Neural progenitor cell (in vitro differentiated cells): Measurements from ENCODE around the gene FBXO33. TPM values are rescaled to one million over a fixed set of nuclear protein-coding genes. Genes with fewer than 3 reads are reported as not detected.

Experiments
- DNase-seq: peaks from one replicate; pipeline ENCODE4 v3.0.0-alpha.2; 2016; ENCODE audit warnings: low spot score
- H2AFZ ChIP-seq: fragments of 200-600 bp; sonication (generic); replicated peaks from 2 replicates; pipeline ENCODE4 v1.6.1; 2016; ENCODE audit warnings: antibody characterized with exemption
- H3F3A ChIP-seq: fragments of 200-600 bp; sonication (generic); 2 replicates; pipeline ENCODE4 v1.6.1; 2016; ENCODE audit warnings: antibody characterized with exemption, low read depth
- H3K27ac ChIP-seq: fragments of 200-600 bp; sonication (generic); 2 replicates; pipeline ENCODE4 v1.5.1; 2016; ENCODE audit warnings: mild to moderate bottlenecking
- H3K27me3 ChIP-seq: fragments of 200-600 bp; sonication (generic); 2 replicates; pipeline ENCODE4 v1.6.1; 2016; ENCODE audit warnings: mild to moderate bottlenecking, moderate library complexity
- H3K36me3 ChIP-seq: fragments of 200-600 bp; sonication (generic); 2 replicates; pipeline ENCODE4 v1.5.1; 2016
- H3K4me1 ChIP-seq: fragments of 200-600 bp; sonication (generic); 2 replicates; pipeline ENCODE4 v1.6.1; 2016; ENCODE audit warnings: mixed run types
- H3K4me2 ChIP-seq: fragments of 200-600 bp; sonication (generic); 2 replicates; pipeline ENCODE4 v1.6.1; 2016
- H3K4me3 ChIP-seq: fragments of 200-600 bp; sonication (generic); 2 replicates; pipeline ENCODE4 v1.5.1; 2016
- H3K79me2 ChIP-seq: fragments of 200-600 bp; sonication (generic); 2 replicates; pipeline ENCODE4 v1.6.1; 2016; ENCODE audit warnings: low read depth
- H3K9ac ChIP-seq: fragments of 200-600 bp; sonication (generic); 2 replicates; pipeline ENCODE4 v1.6.1; 2016
- H3K9me3 ChIP-seq: fragments of 200-600 bp; sonication (generic); 2 replicates; pipeline ENCODE4 v1.5.1; 2016; ENCODE audit warnings: low read depth
- H4K20me1 ChIP-seq: fragments of 200-600 bp; sonication (generic); 2 replicates; pipeline ENCODE4 v1.6.1; 2016; ENCODE audit warnings: low read depth
- H3K27ac Mint-ChIP-seq: 3 replicates; pipeline ENCODE4 v1.8.0; 2021; ENCODE audit warnings: mixed read lengths
- H3K27me3 Mint-ChIP-seq: 2 replicates; pipeline ENCODE4 v1.8.0; 2022; ENCODE audit warnings: low read depth, mild to moderate bottlenecking, inconsistent platforms, moderate library complexity, mixed read lengths; ENCODE audit not compliant: insufficient read depth
- H3K36me3 Mint-ChIP-seq: 3 replicates; pipeline ENCODE4 v1.8.0; 2021; ENCODE audit warnings: mixed read lengths
- H3K4me1 Mint-ChIP-seq: 3 replicates; pipeline ENCODE4 v1.8.0; 2021; ENCODE audit warnings: mixed read lengths
- H3K4me3 Mint-ChIP-seq: 3 replicates; pipeline ENCODE4 v1.8.0; 2021; ENCODE audit warnings: mild to moderate bottlenecking, moderate library complexity, mixed read lengths
- H3K9me3 Mint-ChIP-seq: 3 replicates; pipeline ENCODE4 v1.8.0; 2020; ENCODE audit warnings: mixed read lengths
- CTCF ChIP-seq: fragments of 200-600 bp; sonication (generic); IDR thresholded peaks from 2 replicates; pipeline ENCODE4 v1.5.1; 2017; ENCODE audit warnings: antibody characterized with exemption, mild to moderate bottlenecking
- EZH2 ChIP-seq: fragments of 200-600 bp; sonication (generic); IDR thresholded peaks from 2 replicates; pipeline ENCODE4 v1.6.1; 2017; ENCODE audit warnings: antibody characterized with exemption, mild to moderate bottlenecking, moderate library complexity
- EZH2phosphoT487 ChIP-seq: fragments of 200-600 bp; sonication (generic); IDR thresholded peaks from 2 replicates; pipeline ENCODE4 v1.6.1; 2017; ENCODE audit warnings: antibody characterized with exemption
- total RNA-seq: library from RNA; depleted of rRNA; stranded (reverse); fragments of >200 nt; gene quantifications from 2 replicates; pipeline ENCODE4 v1.2.3, GENCODE V29; 2015; ENCODE audit warnings: low replicate concordance

The FBXO33 gene
- total RNA-seq, 1 donor from 2014 or later, result 23.7 TPM

GRCh38 chr14:39395555-39396254 lies 36.5 kb downstream of the FBXO33 start:
- Histone ChIP-seq H3K9me3 (no peaks in the 10 kb centered on the region), H3K9ac (no peak overlapping the region), H4K20me1 (no peaks in the 10 kb centered on the region), H3K4me2 (no peak overlapping the region), H3K4me1 (no peaks in the 10 kb centered on the region), H3K27me3 (no peaks in the 10 kb centered on the region), H3K27ac (no peak overlapping the region), H3K36me3 (no peaks in the 10 kb centered on the region), H2AFZ (no peak overlapping the region), H3F3A (peaks cover 4% of the 10 kb centered on the region), H3K79me2 (no peaks in the 10 kb centered on the region), H3K4me3 (no peak overlapping the region)
- Mint-ChIP-seq H3K27ac (no peak overlapping the region), H3K27me3 (no peaks in the 10 kb centered on the region), H3K9me3 (no peaks in the 10 kb centered on the region), H3K4me3 (no peak overlapping the region), H3K36me3 (peaks cover 3% of the 10 kb centered on the region), H3K4me1 (peaks cover 12% of the 10 kb centered on the region)
- TF ChIP-seq EZH2phosphoT487 (no peak), CTCF (no peak), EZH2 (no peak)
- DNase-seq, result no peak

DNA sequence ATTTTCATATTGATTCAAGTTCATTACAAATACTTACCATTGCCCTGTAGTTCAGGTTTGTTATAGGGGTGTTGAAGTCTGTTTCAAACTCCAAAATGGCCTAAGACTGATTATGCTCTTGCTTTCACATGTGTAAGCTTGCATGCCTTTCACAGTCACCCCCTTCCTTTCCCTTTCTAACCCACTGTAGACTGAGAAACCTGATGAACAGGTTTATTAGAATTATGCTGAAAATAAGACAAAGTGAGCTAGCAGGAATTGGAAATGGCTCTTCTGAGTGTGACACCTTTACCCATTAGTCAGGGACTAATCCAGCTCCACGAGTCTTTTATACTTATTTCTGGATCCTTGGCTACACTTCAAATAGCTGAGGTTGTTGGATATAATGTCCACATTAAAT lies 38.9 kb downstream of the FBXO33 start:
- no peak for TF ChIP-seq EZH2
- no peak for TF ChIP-seq CTCF
- TF ChIP-seq EZH2phosphoT487, result no peak
- no peaks in the 10 kb centered on the region for H3K9me3 Mint-ChIP-seq

DNA sequence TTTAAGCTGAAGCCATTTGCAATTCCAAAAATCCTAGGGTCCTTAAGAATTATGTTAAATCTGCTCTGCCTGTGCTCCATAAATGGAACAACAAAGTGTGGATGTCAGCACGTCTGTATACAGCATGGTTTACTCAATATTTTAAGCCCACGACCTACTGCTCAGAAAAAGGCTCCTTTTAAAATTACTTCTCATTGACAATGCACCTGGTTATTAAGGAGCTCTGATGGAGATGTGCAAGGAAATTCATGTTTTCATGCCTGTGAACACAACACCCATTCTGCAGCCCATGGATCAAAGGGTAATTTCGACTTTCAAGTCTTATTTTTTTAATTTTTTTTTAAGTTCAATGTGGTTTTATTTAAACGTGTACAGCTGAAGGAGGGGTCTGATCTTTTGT lies 48.1 kb downstream of the FBXO33 start:
- H3K27ac Mint-ChIP-seq, result no peak overlapping the region
- H3K36me3 Mint-ChIP-seq, result no peaks in the 10 kb centered on the region
- H3K4me3 Mint-ChIP-seq, result no peak overlapping the region
- no peaks in the 10 kb centered on the region for H3K36me3 ChIP-seq
- H3K9ac ChIP-seq, result no peak overlapping the region
- peaks cover 2% of the 10 kb centered on the region for H3K9me3 Mint-ChIP-seq
- DNase-seq, result no peak
- no peaks in the 10 kb centered on the region for H3F3A ChIP-seq
- no peak overlapping the region for H3K4me2 ChIP-seq
- no peaks in the 10 kb centered on the region for H3K4me1 ChIP-seq
- H3K9me3 ChIP-seq, result no peaks in the 10 kb centered on the region
- TF ChIP-seq EZH2, result no peak
- no peak for TF ChIP-seq EZH2phosphoT487
- TF ChIP-seq CTCF, result no peak
- no peaks in the 10 kb centered on the region for H4K20me1 ChIP-seq
- no peaks in the 10 kb centered on the region for H3K27me3 ChIP-seq
- no peaks in the 10 kb centered on the region for H3K79me2 ChIP-seq
- H3K4me3 ChIP-seq, result no peak overlapping the region
- H3K27me3 Mint-ChIP-seq, result peaks cover 5% of the 10 kb centered on the region
- H2AFZ ChIP-seq, result no peak overlapping the region
- no peak overlapping the region for H3K27ac ChIP-seq
- peaks cover 11% of the 10 kb centered on the region for H3K4me1 Mint-ChIP-seq

More for the DNA sequence above, 38.9 kb downstream of the FBXO33 start:
- Histone ChIP-seq H3K27me3 (no peaks in the 10 kb centered on the region), H3K9me3 (no peaks in the 10 kb centered on the region), H2AFZ (no peak overlapping the region), H3F3A (peaks cover 4% of the 10 kb centered on the region), H3K4me1 (peaks cover 6% of the 10 kb centered on the region), H3K79me2 (no peaks in the 10 kb centered on the region), H3K9ac (no peak overlapping the region), H4K20me1 (no peaks in the 10 kb centered on the region), H3K27ac (no peak overlapping the region), H3K36me3 (no peaks in the 10 kb centered on the region), H3K4me2 (no peak overlapping the region), H3K4me3 (no peak overlapping the region)
- no peak for DNase-seq
- H3K27ac Mint-ChIP-seq, result no peak overlapping the region
- peaks cover 6% of the 10 kb centered on the region for H3K4me1 Mint-ChIP-seq
- no peak overlapping the region for H3K4me3 Mint-ChIP-seq
- H3K27me3 Mint-ChIP-seq, result no peaks in the 10 kb centered on the region
- no peaks in the 10 kb centered on the region for H3K36me3 Mint-ChIP-seq
